MM.1S (cell line): ENCODE data around the gene BCR.

Experiments
- CTCF ChIP-seq: fragments of 300-600 bp; sonication (generic); IDR thresholded peaks from 2 replicates; pipeline ENCODE4 v1.5.1; 2016; ENCODE audit warnings: antibody characterized with exemption, low read length, mixed read lengths
- EZH2 ChIP-seq: fragments of 300-600 bp; sonication (generic); optimal IDR thresholded peaks from 2 replicates; pipeline ENCODE3; 2017; ENCODE audit warnings: low read depth, mild to moderate bottlenecking, antibody characterized with exemption, low read length, mixed read lengths
- EZH2phosphoT487 ChIP-seq: fragments of 300-600 bp; sonication (generic); IDR thresholded peaks from 2 replicates; pipeline ENCODE4 v1.6.1; 2018; ENCODE audit warnings: antibody characterized with exemption, low read length

GRCh38 chr22:23181721-23182308, 1.5 kb downstream of the BCR start:
- TF ChIP-seq CTCF (no peak), EZH2 (no peak), EZH2phosphoT487 (no peak)
